Smooth muscle cell (in vitro differentiated cells): ENCODE measurements around the gene OR2Y1. TPM values are rescaled to one million over a fixed set of nuclear protein-coding genes. Genes with fewer than 3 reads are reported as not detected.
"Not testable (repeated sequence)": the region's sequence is repeated elsewhere in the genome, so short reads cannot be mapped to it uniquely, and the experiment has no call there.

Source experiments
- DNase-seq: peaks from one replicate; lab custom pipeline; 2025; ENCODE audit not compliant: unreplicated experiment; lab: John Stamatoyannopoulos, UW
- H2AFZ ChIP-seq: fragments of 200-600 bp; sonication (generic); 2 replicates; pipeline ENCODE4 v1.6.0; 2016; ENCODE audit warnings: antibody characterized with exemption, low read depth, mild to moderate bottlenecking
- H3F3A ChIP-seq: fragments of 200-600 bp; sonication (generic); 2 replicates; pipeline ENCODE4 v1.6.0; 2017; ENCODE audit warnings: antibody characterized with exemption, low read depth
- H3K27ac ChIP-seq: fragments of 200-600 bp; sonication (generic); 2 replicates; pipeline ENCODE4 v1.5.1; 2016; ENCODE audit warnings: low read depth, mild to moderate bottlenecking
- H3K27me3 ChIP-seq: fragments of 200-600 bp; sonication (generic); 2 replicates; pipeline ENCODE4 v1.6.1; 2016; ENCODE audit warnings: low read depth, mild to moderate bottlenecking
- H3K36me3 ChIP-seq: fragments of 200-600 bp; sonication (generic); 2 replicates; pipeline ENCODE4 v1.5.1; 2016; ENCODE audit warnings: low read depth
- H3K4me1 ChIP-seq: fragments of 200-600 bp; sonication (generic); 2 replicates; pipeline ENCODE4 v1.5.1; 2016; ENCODE audit warnings: low read depth
- H3K4me2 ChIP-seq: fragments of 200-600 bp; sonication (generic); 2 replicates; pipeline ENCODE4 v1.6.0; 2016; ENCODE audit warnings: mild to moderate bottlenecking
- H3K4me3 ChIP-seq: fragments of 200-600 bp; sonication (generic); 2 replicates; pipeline ENCODE4 v1.5.1; 2016; ENCODE audit warnings: mild to moderate bottlenecking
- H3K79me2 ChIP-seq: fragments of 200-600 bp; sonication (generic); 2 replicates; pipeline ENCODE4 v1.6.0; 2016; ENCODE audit warnings: low read depth, mild to moderate bottlenecking
- H3K9ac ChIP-seq: fragments of 200-600 bp; sonication (generic); 2 replicates; pipeline ENCODE4 v1.6.0; 2016; ENCODE audit warnings: low read depth
- H3K9me3 ChIP-seq: fragments of 200-600 bp; sonication (generic); replicated peaks from 2 replicates; pipeline ENCODE4 v1.5.1; 2016; ENCODE audit warnings: low read depth
- H4K20me1 ChIP-seq: fragments of 200-600 bp; sonication (generic); 2 replicates; pipeline ENCODE4 v1.6.0; 2016; ENCODE audit warnings: low read depth
- WGBS: methylation state at CpG from one replicate; pipeline ENCODE4 v1.1.7; 2016; ENCODE audit warnings: low lambda C conversion rate; 5-methylcytosine and 5-hydroxymethylcytosine counted together
- polyA plus RNA-seq: library from polyadenylated mRNA; unstranded; fragments of >200 nt; fragmentation: Nextera tagmentation; extraction: Ambion mirVana; gene quantifications from 2 replicates; pipeline ENCODE4 v1.2.1, GENCODE V29; 2016
- total RNA-seq: library from RNA; depleted of rRNA; stranded (reverse); fragments of >200 nt; gene quantifications from 2 replicates; pipeline ENCODE4 v1.2.3, GENCODE V29; 2014
- TF ChIP-seq, protein P1 (sequence below): fragments of 200-600 bp; sonication (generic); IDR thresholded peaks from 2 replicates; pipeline ENCODE4 v1.5.1; 2017; ENCODE audit warnings: borderline replicate concordance, mild to moderate bottlenecking, antibody characterized with exemption; ENCODE audit not compliant: insufficient read depth, poor library complexity, severe bottlenecking

The OR2Y1 gene
- total RNA-seq, result not detected in 2 replicates
- polyA plus RNA-seq, result not detected in 2 replicates

DNA sequence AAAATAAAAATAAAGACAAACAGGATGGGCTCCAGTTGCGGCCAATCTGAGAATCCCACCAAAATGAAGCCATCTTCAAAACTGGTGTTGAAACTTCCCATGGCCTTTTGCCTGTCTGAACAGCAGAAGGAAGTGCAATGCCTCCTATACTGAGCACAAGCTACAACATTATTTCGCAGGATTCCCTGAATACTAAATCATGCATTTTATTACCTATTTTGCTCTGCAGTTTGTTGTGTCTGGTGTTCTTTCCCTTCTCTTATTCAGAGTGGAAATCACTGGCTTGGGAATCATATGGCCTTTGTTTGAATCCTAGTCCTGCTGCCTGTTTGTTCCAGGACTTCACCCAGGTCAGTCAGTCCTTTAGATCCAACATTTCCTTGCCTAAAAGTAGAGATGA, at the start of gene OR2Y1:
TSS of gene OR2Y1 (minus strand) at position 101 of the 400 bp plus-strand sequence. CDS start at position 101, 0 bp downstream.
- H3K9ac ChIP-seq, result no peak within 1 kb of the TSS
- no peaks in the 10 kb centered on the region for H3K79me2 ChIP-seq
- no peak for DNase-seq
- H3K27ac ChIP-seq, result no peak within 1 kb of the TSS
- no peak within 1 kb of the TSS for H3K4me2 ChIP-seq
- H2AFZ ChIP-seq, result no peak within 1 kb of the TSS
- TF ChIP-seq, protein P1, sequence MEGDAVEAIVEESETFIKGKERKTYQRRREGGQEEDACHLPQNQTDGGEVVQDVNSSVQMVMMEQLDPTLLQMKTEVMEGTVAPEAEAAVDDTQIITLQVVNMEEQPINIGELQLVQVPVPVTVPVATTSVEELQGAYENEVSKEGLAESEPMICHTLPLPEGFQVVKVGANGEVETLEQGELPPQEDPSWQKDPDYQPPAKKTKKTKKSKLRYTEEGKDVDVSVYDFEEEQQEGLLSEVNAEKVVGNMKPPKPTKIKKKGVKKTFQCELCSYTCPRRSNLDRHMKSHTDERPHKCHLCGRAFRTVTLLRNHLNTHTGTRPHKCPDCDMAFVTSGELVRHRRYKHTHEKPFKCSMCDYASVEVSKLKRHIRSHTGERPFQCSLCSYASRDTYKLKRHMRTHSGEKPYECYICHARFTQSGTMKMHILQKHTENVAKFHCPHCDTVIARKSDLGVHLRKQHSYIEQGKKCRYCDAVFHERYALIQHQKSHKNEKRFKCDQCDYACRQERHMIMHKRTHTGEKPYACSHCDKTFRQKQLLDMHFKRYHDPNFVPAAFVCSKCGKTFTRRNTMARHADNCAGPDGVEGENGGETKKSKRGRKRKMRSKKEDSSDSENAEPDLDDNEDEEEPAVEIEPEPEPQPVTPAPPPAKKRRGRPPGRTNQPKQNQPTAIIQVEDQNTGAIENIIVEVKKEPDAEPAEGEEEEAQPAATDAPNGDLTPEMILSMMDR, result no peak
- H3F3A ChIP-seq, result no peaks in the 10 kb centered on the region
- H3K36me3 ChIP-seq, result no peaks in the 10 kb centered on the region
- no peaks in the 10 kb centered on the region for H3K9me3 ChIP-seq
- no peaks in the 10 kb centered on the region for H3K4me1 ChIP-seq
- 97% methylated on average over 2 of the region's 2 CpGs for WGBS
- no peak within 1 kb of the TSS for H3K4me3 ChIP-seq
- no peaks in the 10 kb centered on the region for H4K20me1 ChIP-seq
- H3K27me3 ChIP-seq, result peaks cover 20% of the 10 kb centered on the region

GRCh38 chr5:180788651-180789410, 49.0 kb upstream of the OR2Y1 start:
- peaks cover 46% of the 10 kb centered on the region for H3K79me2 ChIP-seq

DNA sequence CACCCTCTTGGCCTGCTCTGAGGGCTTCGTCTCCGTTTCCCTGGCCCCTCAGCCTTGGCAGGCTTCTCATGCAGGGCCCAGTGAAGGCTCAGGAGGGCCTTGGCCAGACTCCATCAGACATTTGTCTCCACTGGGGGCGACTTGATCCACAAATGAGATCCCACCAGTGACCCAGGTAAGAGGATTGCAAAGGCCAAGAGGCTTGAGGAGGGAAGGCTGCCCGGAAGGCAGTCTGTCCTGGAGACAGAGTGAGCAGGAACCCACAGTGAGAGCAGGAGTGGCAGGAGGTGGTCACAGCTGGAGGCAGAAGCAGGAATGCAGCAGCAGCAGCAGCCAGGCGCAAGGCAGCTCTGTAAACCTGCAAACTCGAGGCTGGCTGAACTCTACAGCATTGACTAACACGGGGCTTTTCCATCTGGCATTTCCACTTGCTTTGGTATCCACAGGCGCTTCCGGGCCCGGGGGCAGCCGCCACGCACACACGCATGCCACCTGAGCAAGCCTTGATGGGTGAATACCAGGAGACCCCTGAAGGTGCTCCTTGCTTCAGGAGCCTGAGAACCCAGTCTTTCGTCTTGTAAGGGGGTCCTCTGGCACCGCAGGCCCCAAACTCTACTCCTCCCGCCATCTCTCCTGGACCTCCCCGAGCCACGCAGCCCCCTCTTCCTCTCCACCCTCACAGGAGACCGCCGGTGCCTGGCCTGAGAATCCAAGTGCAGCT, 48.0 kb upstream of the OR2Y1 start:
- Histone ChIP-seq H3K36me3 (no peaks in the 10 kb centered on the region), H3K27ac (peak overlapping the region; percentile 81), H3K9ac (no peak overlapping the region), H3K27me3 (no peaks in the 10 kb centered on the region), H3F3A (peaks cover 29% of the 10 kb centered on the region), H2AFZ (no peak overlapping the region), H4K20me1 (peaks cover 80% of the 10 kb centered on the region), H3K79me2 (peaks cover 37% of the 10 kb centered on the region), H3K4me2 (no peak overlapping the region), H3K9me3 (no peaks in the 10 kb centered on the region), H3K4me3 (no peak overlapping the region), H3K4me1 (peaks cover 33% of the 10 kb centered on the region)
- WGBS, result 85% methylated on average over 20 of the region's 20 CpGs
- DNase-seq, result no peak
- TF ChIP-seq, protein P1, result no peak

More at GRCh38 chr5:180788651-180789410, 49.0 kb upstream of the OR2Y1 start:
- not testable (repeated sequence) for H3K4me3 ChIP-seq, DNase-seq, H2AFZ ChIP-seq, H3K27ac ChIP-seq, H3K36me3 ChIP-seq, H3K27me3 ChIP-seq, H3K9ac ChIP-seq, H3K9me3 ChIP-seq, H3K4me2 ChIP-seq
- Histone ChIP-seq H4K20me1 (peaks cover 85% of the 10 kb centered on the region), H3K4me1 (peaks cover 33% of the 10 kb centered on the region), H3F3A (peaks cover 29% of the 10 kb centered on the region)
- 96% methylated on average over 19 of the region's 19 CpGs for WGBS
